Sigmoid colon (tissue), 7 donors: ENCODE measurements around the gene RPTOR. TPM values are rescaled to one million over a fixed set of nuclear protein-coding genes. Genes with fewer than 3 reads are reported as not detected.

ENCODE experiments used
- DNase-seq: peaks from one replicate; pipeline ENCODE4 v3.0.0-alpha.2; 2019
- H3K27ac ChIP-seq, 4 donors: fragments of 200-600 bp; sonication (generic); one replicate each; pipeline ENCODE4 v1.5.1; 2016 to 2019; ENCODE audit warnings: mild to moderate bottlenecking in 1 of 4
- H3K27me3 ChIP-seq, 3 donors: fragments of 200-600 bp; sonication (generic); one replicate each; pipeline ENCODE4 v1.5.1; 2019; ENCODE audit warnings: mild to moderate bottlenecking in 1 of 3
- H3K36me3 ChIP-seq, 4 donors: fragments of 200-600 bp; sonication (generic); one replicate each; pipeline ENCODE4 v1.5.1; 2016 to 2019
- H3K4me1 ChIP-seq, 4 donors: fragments of 200-600 bp; sonication (generic); one replicate each; pipeline ENCODE4 v1.5.1; 2017 to 2019
- H3K4me3 ChIP-seq, 4 donors: fragments of 200-600 bp; sonication (generic); one replicate each; pipeline ENCODE4 v1.5.1; 2017 to 2019; ENCODE audit warnings: mild to moderate bottlenecking in 2 of 4, moderate library complexity in 1 of 4
- H3K9me3 ChIP-seq, 4 donors: fragments of 200-600 bp in 3 of 4; sonication (generic) in 3 of 4; one replicate each; pipeline versions ENCODE4 v1.5.1 to v1.6.1; 2013 to 2019
- EP300 ChIP-seq, 4 donors: sonication (generic); formaldehyde crosslinking; IDR thresholded peaks; one replicate each; pipeline ENCODE4 v1.6.1; 2017; ENCODE audit warnings: antibody characterized with exemption in 4 of 4
- POLR2A ChIP-seq, 2 donors: fragments of 450-650 bp; IDR thresholded peaks; one replicate each; pipeline ENCODE4 v1.6.1; 2016; ENCODE audit warnings: antibody characterized with exemption in 2 of 2, mild to moderate bottlenecking in 2 of 2, moderate library complexity in 2 of 2
- POLR2AphosphoS5 ChIP-seq, 4 donors: sonication (generic); formaldehyde crosslinking; IDR thresholded peaks; one replicate each; pipeline ENCODE4 v1.6.1; 2017; ENCODE audit warnings: antibody characterized with exemption in 4 of 4
- whole genome bisulfite sequencing, 2 donors: extraction: QIAGEN DNeasy Blood & Tissue Kit; methylation state at CpG; one replicate each; pipeline ENCODE4 v1.1.7; 2013; 5-methylcytosine and 5-hydroxymethylcytosine counted together
- intact Hi-C: fragments of 100-400 bp; cut with DNase I; formaldehyde crosslinking; loops from one replicate; pipeline ENCODE4 v1.15.1; 2023
- polyA plus RNA-seq, 3 donors: library from polyadenylated mRNA; stranded (reverse); fragments of 200-250 nt; gene quantifications; one replicate each; pipeline ENCODE4 v1.2.3, GENCODE V29; 2013
- total RNA-seq, 4 donors: library from RNA; depleted of rRNA; stranded (reverse); fragments of >200 nt; gene quantifications; one replicate each; pipeline ENCODE4 v1.1.0, GENCODE V29; 2016
- TF ChIP-seq, protein P1 (sequence below), 4 experiments: fragments of 450-650 bp in 3 of 4; fragments of 200-600 bp in 1 of 4; IDR thresholded peaks; one replicate each; pipeline ENCODE4 v1.5.1; 2016 to 2019; ENCODE audit warnings: antibody characterized with exemption in 4 of 4, mild to moderate bottlenecking in 3 of 4, moderate library complexity in 2 of 4
- donor health status: healthy with polysubstance abuse.
- donor health status: Bipolar disorder and iron deficiency.
- donor health status: healthy.

The RPTOR gene
- total and polyA plus RNA-seq, 7 donors: 3.7 to 68.7 (median 22.9) TPM

DNA sequence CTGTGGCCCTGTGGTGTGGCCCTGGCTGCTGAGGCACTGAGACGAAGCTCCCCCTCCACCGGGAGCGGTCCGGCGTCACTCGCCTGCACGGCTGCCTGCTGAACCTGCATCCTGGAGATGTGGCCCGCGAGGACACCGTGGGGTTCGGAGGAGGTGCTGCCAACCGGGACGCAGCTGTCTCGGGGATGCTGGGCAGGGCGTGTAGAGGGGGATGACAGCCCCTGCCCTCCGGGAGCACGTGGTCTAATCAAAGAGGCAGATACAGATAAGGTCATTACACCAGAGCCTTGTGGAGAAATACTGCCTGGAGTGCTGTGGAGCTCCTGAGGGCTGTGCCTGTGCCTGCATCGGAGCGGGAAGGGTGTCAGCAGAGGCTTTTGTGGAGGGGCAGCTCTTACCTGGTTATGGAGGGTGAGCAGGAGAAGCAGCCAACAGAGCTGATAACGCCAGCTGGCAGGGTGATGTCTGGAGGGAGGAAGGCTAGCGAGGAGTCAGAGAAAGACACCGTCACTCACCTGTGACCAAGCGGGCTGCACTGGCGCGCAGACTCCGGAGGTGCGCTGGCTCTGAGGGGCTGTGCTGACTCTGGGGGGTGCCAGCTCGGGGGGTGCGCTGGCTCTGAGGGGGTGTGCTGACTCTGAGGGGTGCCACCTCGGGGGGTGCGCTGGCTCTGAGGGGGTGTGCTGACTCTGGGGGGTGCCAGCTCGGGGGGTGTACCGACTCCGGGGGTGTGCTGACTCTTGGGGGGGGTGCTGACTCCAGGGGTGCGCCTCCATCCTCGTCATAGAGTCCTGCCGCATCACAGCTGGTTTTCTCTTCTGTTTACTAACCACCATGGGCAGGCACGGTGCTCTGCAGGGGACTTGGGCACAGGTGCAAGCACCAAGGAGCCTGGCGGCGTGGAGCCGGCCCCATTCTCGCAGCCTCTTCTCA lies 342.3 kb downstream of the RPTOR start:
- peaks cover 0 to 17% (median 17%) of the 10 kb centered on the region in 4 donors for H3K4me1 ChIP-seq
- H3K27me3 ChIP-seq: no peaks in the 10 kb centered on the region
- peaks cover 0 to 64% (median 21%) of the 10 kb centered on the region in 4 donors for H3K36me3 ChIP-seq
- no peak overlapping the region for H3K27ac ChIP-seq
- peak; percentile 52 for DNase-seq
- H3K9me3 ChIP-seq: no peaks in the 10 kb centered on the region
- TF ChIP-seq, protein P1, sequence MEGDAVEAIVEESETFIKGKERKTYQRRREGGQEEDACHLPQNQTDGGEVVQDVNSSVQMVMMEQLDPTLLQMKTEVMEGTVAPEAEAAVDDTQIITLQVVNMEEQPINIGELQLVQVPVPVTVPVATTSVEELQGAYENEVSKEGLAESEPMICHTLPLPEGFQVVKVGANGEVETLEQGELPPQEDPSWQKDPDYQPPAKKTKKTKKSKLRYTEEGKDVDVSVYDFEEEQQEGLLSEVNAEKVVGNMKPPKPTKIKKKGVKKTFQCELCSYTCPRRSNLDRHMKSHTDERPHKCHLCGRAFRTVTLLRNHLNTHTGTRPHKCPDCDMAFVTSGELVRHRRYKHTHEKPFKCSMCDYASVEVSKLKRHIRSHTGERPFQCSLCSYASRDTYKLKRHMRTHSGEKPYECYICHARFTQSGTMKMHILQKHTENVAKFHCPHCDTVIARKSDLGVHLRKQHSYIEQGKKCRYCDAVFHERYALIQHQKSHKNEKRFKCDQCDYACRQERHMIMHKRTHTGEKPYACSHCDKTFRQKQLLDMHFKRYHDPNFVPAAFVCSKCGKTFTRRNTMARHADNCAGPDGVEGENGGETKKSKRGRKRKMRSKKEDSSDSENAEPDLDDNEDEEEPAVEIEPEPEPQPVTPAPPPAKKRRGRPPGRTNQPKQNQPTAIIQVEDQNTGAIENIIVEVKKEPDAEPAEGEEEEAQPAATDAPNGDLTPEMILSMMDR (IDR thresholded peaks at IDR 0.05): no peak
- TF ChIP-seq POLR2AphosphoS5 (IDR thresholded peaks at IDR 0.05): no peak
- WGBS, 2 donors: 94 to 97% methylated on average over 42 of the region's 42 CpGs
- H3K4me3 ChIP-seq: no peak overlapping the region
- intact Hi-C loops: no loop called here

DNA sequence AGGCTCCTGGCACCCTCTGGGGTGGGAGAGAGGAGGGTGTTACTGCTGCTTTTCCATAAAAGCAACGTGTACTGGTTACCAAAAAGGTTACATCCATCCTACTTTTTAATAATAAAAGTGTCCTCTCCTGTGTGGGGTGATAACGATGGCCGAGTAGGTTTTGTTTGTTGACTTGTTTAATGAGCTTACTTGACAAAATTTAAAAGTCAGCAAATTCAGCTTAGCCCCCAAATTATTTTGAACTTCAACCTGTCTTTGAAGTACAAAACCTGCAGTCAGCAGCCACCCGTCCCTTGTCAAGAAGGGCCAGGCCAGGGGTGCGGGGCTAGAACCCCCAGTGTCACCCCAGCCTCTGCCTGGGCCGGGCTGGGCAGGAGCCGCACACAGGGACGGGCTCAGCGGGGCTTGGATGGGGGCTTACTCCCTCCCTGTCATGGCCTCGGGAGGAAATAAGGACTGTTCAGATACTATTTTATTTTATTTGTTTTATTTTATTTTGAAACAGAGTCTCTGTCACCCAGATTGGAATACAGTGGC lies 343.1 kb downstream of the RPTOR start:
- H3K9me3 ChIP-seq: no peaks in the 10 kb centered on the region
- H3K4me1 ChIP-seq: peaks cover 0 to 25% (median 24%) of the 10 kb centered on the region in 4 donors
- H3K27ac ChIP-seq: no peak overlapping the region
- peaks cover 0 to 56% (median 20%) of the 10 kb centered on the region in 4 donors for H3K36me3 ChIP-seq
- no peak overlapping the region for H3K4me3 ChIP-seq
- DNase-seq: peak; percentile 53
- intact Hi-C loops: no loop called here
- H3K27me3 ChIP-seq: no peaks in the 10 kb centered on the region
- 86 to 89% methylated on average over 10 of the region's 10 CpGs for WGBS, 2 donors
- TF ChIP-seq, protein P1 (IDR thresholded peaks at IDR 0.05): no peak
- TF ChIP-seq POLR2A (IDR thresholded peaks at IDR 0.05) (no peak), POLR2AphosphoS5 (IDR thresholded peaks at IDR 0.05) (no peak), EP300 (IDR thresholded peaks at IDR 0.05) (no peak)

- H3K36me3 ChIP-seq: peaks cover 0 to 49% (median 18%) of the 10 kb centered on the region in 4 donors
- no peaks in the 10 kb centered on the region for H3K27me3 ChIP-seq
- no peak overlapping the region for H3K27ac ChIP-seq
- H3K9me3 ChIP-seq: no peaks in the 10 kb centered on the region
- peak; percentile 56 for DNase-seq
- 96% methylated on average over 24 of the region's 24 CpGs for WGBS, 2 donors
- peaks cover 0 to 33% (median 29%) of the 10 kb centered on the region in 4 donors for H3K4me1 ChIP-seq
- intact Hi-C loops: no loop called here
- no peak overlapping the region for H3K4me3 ChIP-seq
- TF ChIP-seq, protein P1 (IDR thresholded peaks at IDR 0.05): no peak
Measured at GRCh38 chr17:80888276-80889160, 343.9 kb downstream of the RPTOR start.

DNA sequence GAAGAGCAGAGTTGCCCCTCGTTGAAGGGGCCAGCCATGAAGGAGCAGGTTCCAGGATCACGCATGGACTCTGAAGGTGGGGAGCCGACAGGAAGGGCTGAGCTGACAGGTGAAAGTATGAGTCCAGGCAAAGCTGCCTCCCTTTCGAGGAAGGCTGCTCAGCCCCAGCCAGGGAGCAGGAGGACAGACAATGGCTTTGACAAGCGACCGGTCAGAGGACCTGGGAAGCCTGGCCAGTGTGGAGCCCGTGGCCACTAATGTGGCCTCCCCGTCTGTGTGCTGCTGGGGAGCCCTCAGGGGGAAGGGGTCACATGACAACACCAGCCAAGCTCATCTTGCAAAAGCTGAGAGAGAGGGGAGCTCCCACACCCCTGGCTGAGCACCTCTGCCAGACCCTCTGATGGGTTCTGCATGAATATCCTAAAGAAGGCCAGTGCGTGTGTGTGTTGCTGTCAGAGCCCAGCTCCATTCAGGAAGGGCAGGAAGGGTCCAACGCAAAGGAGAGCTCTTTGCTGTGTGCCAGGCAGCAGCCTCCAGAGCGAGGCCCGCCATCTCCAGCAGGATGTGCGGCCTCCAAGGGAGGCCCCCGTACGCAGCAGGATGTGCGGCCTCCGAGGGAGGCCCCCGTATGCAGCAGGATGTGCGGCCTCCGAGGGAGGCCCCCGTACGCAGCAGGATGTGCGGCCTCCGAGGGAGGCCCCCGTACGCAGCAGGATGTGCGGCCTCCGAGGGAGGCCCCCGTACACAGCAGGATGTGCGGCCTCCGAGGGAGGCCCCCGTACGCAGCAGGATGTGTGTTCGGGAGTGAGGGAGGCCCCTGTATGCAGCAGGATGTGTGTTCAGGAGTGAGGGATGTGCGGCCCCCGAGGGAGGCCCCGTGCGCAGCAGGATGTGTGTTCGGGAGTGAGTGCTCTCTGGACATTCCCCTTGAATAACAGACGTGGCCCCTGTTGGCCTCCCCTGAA lies 344.9 kb downstream of the RPTOR start:
- H3K9me3 ChIP-seq: no peaks in the 10 kb centered on the region
- 88 to 94% methylated on average over 40 of the region's 40 CpGs for WGBS, 2 donors
- H3K36me3 ChIP-seq: peaks cover 0 to 49% (median 14%) of the 10 kb centered on the region in 4 donors
- peaks cover 0 to 33% (median 29%) of the 10 kb centered on the region in 4 donors for H3K4me1 ChIP-seq
- no peak for TF ChIP-seq EP300 (IDR thresholded peaks at IDR 0.05)
- TF ChIP-seq, protein P1 (IDR thresholded peaks at IDR 0.05): no peak
- TF ChIP-seq POLR2A (IDR thresholded peaks at IDR 0.05): no peak
- no peak for TF ChIP-seq POLR2AphosphoS5 (IDR thresholded peaks at IDR 0.05)
- no peak overlapping the region for H3K27ac ChIP-seq
- H3K27me3 ChIP-seq: no peaks in the 10 kb centered on the region
- intact Hi-C loops: no loop called here
- peak; percentile 42 for DNase-seq
- H3K4me3 ChIP-seq: no peak overlapping the region
